ENCODE data around the gene TRAF3.

Gene TRAF3

GRCh38 chr14:102776761-102777710 is at the start of gene TRAF3:
TRAF3 (plus strand) TSS chr14:102777449; CDS start chr14:102870202, 92,753 bp downstream.
- DNase-seq = peak; percentile 83

- no peak for DNase-seq
These were observed 48.7 kb upstream of the TRAF3 start for GRCh38 chr14:102728501-102728900.

GRCh38 chr14:102729268-102729667 is 48.0 kb upstream of the TRAF3 start:
- no peak for DNase-seq

GRCh38 chr14:102729825-102730224 is 47.4 kb upstream of the TRAF3 start:
- no peak for DNase-seq

- DNase-seq = no peak
These were observed 46.0 kb upstream of the TRAF3 start for GRCh38 chr14:102731101-102731870.

- DNase-seq = no peak
These were observed 45.1 kb upstream of the TRAF3 start for GRCh38 chr14:102731871-102732800.

- DNase-seq = no peak
These were observed 44.3 kb upstream of the TRAF3 start for GRCh38 chr14:102732924-102733323.

- DNase-seq = no peak
These were observed 43.9 kb upstream of the TRAF3 start for GRCh38 chr14:102733326-102733725.

GRCh38 chr14:102734436-102734835 is 42.8 kb upstream of the TRAF3 start:
- DNase-seq = no peak

GRCh38 chr14:102736956-102737355 is 40.3 kb upstream of the TRAF3 start:
- DNase-seq = no peak

- no peak for DNase-seq
These were observed 39.6 kb upstream of the TRAF3 start for GRCh38 chr14:102737402-102738372.

GRCh38 chr14:102738373-102739189 is 38.7 kb upstream of the TRAF3 start:
- DNase-seq = no peak

GRCh38 chr14:102739190-102739469 is 38.1 kb upstream of the TRAF3 start:
- DNase-seq = no peak

- no peak for DNase-seq
These were observed 30.4 kb upstream of the TRAF3 start for GRCh38 chr14:102746634-102747438.

- DNase-seq = no peak
These were observed 28.4 kb upstream of the TRAF3 start for GRCh38 chr14:102748806-102749205.

- no peak for DNase-seq
These were observed 27.6 kb upstream of the TRAF3 start for GRCh38 chr14:102749393-102750305.

- no peak for DNase-seq
These were observed 26.9 kb upstream of the TRAF3 start for GRCh38 chr14:102750376-102750775.

GRCh38 chr14:102751088-102751487 is 26.2 kb upstream of the TRAF3 start:
- DNase-seq = no peak

Data from activated gamma-delta T cell treated with Interleukin-2 at 50 U/mL for 16 hours (primary cell).